PFSK-1 (cell line): ENCODE measurements around the gene ECEL1.

Experiments used
- FOXP2 ChIP-seq: optimal IDR thresholded peaks from 2 replicates; pipeline ENCODE3; 2011; ENCODE audit warnings: borderline replicate concordance, control low read depth, inconsistent platforms; ENCODE audit not compliant: insufficient read depth; ENCODE audit errors: extremely low read length, extremely low read depth
- POLR2AphosphoS5 ChIP-seq: IDR thresholded peaks from 2 replicates; pipeline ENCODE4 v1.6.1; 2012; ENCODE audit warnings: low read depth, mild to moderate bottlenecking, control low read depth, low read length, moderate library complexity
- SIN3A ChIP-seq: IDR thresholded peaks from 2 replicates; pipeline ENCODE4 v1.6.1; 2012; ENCODE audit warnings: mild to moderate bottlenecking, low read length, moderate library complexity, borderline replicate concordance; ENCODE audit not compliant: insufficient read depth
- TAF1 ChIP-seq: IDR thresholded peaks from 2 replicates; pipeline ENCODE4 v1.6.1; 2012; ENCODE audit warnings: low read length, control low read depth, borderline replicate concordance; ENCODE audit not compliant: insufficient read depth
- TF ChIP-seq, protein P1 (sequence below), 2 experiments: IDR thresholded peaks; 2 replicates each; pipeline versions ENCODE4 v1.6.1 to v1.8.0; 2011 to 2012; ENCODE audit warnings: low read depth in 2 of 2, low read length in 2 of 2, control low read depth in 1 of 2, inconsistent platforms in 1 of 2, mild to moderate bottlenecking in 1 of 2, moderate library complexity in 1 of 2; ENCODE audit not compliant: insufficient read depth in 1 of 2

ECEL1 gene

DNA sequence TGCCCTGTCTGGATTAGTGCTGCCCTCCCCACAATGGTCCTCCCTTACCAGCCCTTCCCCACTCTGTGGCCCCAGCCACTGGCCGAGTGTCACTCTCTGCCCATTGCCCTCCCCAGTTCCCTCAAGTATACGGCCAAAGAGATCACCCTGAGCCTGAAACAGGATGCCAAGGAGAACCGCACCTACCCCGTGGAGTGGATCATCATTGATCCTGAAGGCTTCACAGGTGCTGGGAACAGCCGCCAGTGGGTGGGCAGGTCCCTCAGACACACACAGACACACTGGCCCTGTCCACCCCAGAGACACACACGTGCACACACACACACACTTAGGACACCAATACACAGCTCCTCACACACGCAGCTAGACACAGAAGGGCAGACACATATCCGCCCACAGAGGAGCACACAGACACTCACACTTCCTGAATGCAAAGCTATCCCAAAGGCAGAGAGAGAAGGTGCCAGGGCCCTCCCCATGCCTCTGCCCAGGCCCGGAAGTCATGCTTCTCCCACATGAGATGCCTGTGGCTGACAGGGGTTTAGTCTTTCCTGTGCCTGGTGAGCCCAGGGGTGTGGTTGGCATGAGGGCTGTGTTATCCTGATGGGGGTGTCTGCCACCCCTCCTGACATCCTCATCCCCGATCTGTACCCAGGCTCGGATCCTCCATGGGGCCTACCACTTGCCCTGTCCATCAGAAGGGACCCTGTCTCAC, 41.3 kb upstream of the ECEL1 start:
- TF ChIP-seq SIN3A (no peak), TAF1 (no peak), POLR2AphosphoS5 (no peak), FOXP2 (no peak)
- TF ChIP-seq, protein P1, sequence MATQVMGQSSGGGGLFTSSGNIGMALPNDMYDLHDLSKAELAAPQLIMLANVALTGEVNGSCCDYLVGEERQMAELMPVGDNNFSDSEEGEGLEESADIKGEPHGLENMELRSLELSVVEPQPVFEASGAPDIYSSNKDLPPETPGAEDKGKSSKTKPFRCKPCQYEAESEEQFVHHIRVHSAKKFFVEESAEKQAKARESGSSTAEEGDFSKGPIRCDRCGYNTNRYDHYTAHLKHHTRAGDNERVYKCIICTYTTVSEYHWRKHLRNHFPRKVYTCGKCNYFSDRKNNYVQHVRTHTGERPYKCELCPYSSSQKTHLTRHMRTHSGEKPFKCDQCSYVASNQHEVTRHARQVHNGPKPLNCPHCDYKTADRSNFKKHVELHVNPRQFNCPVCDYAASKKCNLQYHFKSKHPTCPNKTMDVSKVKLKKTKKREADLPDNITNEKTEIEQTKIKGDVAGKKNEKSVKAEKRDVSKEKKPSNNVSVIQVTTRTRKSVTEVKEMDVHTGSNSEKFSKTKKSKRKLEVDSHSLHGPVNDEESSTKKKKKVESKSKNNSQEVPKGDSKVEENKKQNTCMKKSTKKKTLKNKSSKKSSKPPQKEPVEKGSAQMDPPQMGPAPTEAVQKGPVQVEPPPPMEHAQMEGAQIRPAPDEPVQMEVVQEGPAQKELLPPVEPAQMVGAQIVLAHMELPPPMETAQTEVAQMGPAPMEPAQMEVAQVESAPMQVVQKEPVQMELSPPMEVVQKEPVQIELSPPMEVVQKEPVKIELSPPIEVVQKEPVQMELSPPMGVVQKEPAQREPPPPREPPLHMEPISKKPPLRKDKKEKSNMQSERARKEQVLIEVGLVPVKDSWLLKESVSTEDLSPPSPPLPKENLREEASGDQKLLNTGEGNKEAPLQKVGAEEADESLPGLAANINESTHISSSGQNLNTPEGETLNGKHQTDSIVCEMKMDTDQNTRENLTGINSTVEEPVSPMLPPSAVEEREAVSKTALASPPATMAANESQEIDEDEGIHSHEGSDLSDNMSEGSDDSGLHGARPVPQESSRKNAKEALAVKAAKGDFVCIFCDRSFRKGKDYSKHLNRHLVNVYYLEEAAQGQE (IDR thresholded peaks at IDR 0.05; ENCODE audit: insufficient read depth in 1 of 2, low read depth in 2 of 2, low read length in 2 of 2) = no peak

DNA sequence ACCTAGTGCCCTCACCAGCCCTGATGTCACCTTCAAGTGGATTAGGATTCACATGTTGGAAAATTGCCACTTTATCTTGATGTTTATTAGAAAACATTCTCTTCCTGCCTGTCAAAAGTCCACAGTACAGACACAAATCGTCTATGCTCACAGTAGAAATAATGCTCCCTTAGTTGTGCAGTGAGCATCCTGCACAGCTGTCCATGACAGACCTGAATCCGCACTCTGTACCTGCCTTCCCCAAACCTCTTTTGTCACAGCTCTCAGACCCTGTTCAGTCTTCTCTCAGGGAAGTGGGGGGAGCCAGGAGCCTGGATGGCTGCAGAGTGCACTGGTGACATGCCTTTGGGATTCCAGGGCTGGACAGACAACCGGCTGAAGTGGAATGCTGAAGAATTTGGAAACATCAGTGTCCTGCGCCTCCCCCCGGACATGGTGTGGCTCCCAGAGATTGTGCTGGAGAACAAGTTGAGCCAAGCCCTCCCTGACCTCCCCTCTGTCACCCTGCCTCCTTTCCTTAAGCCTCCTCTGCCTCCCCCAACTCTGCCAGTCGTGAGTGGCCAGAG, 40.4 kb upstream of the ECEL1 start:
- no peak for TF ChIP-seq POLR2AphosphoS5
- TF ChIP-seq FOXP2 = no peak
- TF ChIP-seq TAF1 = no peak
- TF ChIP-seq SIN3A = no peak
- TF ChIP-seq, protein P1 (IDR thresholded peaks at IDR 0.05; ENCODE audit: insufficient read depth in 1 of 2, low read depth in 2 of 2, low read length in 2 of 2) = no peak

DNA sequence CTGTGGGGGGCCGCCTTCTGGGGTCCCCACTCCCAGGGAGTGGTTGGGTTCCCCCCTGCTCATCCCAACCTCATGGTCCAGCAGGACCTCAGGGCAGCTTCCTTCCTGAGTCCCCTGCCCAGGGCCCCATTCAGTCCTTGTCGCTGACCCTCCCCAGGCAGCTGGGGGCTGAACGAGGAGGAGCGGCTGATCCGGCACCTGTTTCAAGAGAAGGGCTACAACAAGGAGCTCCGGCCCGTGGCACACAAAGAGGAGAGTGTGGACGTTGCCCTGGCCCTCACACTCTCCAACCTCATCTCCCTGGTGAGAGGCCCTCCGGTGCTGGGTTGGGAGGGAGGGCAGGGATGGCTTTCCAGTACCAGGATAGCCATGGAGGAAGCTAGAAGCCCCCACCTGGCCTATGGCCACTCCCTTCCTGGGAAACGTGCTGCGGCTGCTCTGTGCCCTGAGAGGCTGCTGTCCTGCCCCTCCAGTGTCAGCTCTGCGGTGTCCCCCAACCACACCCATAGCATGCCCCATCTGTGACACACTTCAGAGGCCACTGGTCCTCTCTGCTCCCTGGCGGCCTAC, 38.8 kb upstream of the ECEL1 start:
- TF ChIP-seq SIN3A = no peak
- TF ChIP-seq, protein P1 (IDR thresholded peaks at IDR 0.05; ENCODE audit: insufficient read depth in 1 of 2, low read depth in 2 of 2, low read length in 2 of 2) = no peak
- no peak for TF ChIP-seq TAF1
- TF ChIP-seq FOXP2 = no peak
- no peak for TF ChIP-seq POLR2AphosphoS5

DNA sequence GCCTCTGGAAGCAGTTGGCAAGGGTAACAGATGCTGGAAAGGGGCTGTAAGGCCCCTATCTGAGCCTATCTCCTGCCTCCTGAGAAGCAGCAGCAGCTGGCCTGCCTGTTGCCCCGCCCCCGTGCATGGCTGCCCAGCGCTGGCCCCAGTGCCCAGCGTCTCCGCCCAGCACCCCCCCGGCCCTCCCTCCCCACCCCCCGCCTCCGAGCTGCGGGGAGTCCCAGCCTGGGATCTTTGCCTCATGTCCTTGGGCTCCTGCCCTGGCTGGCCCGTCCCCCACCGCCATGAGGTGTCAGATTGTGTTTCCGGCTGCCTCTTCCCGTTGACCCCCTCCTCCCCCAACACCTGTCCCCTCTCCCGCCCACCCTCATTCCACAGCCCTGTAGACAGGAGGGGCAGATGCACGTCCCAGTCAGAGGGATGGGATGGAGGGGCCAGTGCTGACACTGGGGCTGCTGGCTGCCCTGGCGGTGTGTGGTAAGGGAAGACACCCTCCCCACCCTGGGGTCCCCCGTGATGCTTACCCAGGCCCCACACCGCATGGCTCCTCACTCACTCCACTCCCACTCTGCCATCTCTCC, 38.2 kb upstream of the ECEL1 start, which contains the start of gene CHRND:
TSS of gene CHRND (plus strand) at position 370 of the 581 bp plus-strand sequence. CDS start at position 426, 56 bp downstream.
- TF ChIP-seq, protein P1 (IDR thresholded peaks at IDR 0.05; ENCODE audit: insufficient read depth in 1 of 2, low read depth in 2 of 2, low read length in 2 of 2) = no peak
- TF ChIP-seq POLR2AphosphoS5 = no peak
- no peak for TF ChIP-seq TAF1
- no peak for TF ChIP-seq SIN3A
- TF ChIP-seq FOXP2 = no peak
